Measurements from ENCODE around the gene TBL1XR1.

Gene TBL1XR1

DNA sequence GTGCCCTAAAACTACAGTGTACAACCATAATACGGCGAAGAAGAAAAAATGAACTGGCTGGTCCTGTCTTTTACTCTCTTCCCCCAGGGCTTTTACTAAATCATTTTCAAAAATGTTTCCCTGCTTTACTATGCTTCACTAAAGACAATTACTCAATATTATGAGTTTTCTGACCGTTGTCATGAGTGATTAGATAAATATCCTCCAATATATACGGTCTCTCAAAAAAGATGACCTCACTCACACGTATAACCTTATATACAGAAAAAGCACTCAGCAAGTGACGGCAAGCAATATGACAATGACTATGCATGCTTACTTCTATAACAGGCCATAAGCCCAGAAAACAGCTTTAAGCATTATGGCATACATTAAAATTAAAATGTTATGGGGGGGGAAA is 60.5 kb downstream of the TBL1XR1 start:
- TF ChIP-seq NFIC (IDR thresholded peaks at IDR 0.05) (no peak), TAF1 (IDR thresholded peaks at IDR 0.05; ENCODE audit: low read depth) (no peak), MAX (IDR thresholded peaks at IDR 0.05) (no peak), ZBTB7A (IDR thresholded peaks at IDR 0.05; ENCODE audit: low read depth) (no peak), TCF12 (IDR thresholded peaks at IDR 0.05; ENCODE audit: low read depth) (no peak), CEBPB (IDR thresholded peaks at IDR 0.05) (no peak), RAD21 (IDR thresholded peaks at IDR 0.05; ENCODE audit: low read depth) (no peak), FOXM1 (IDR thresholded peaks at IDR 0.05; ENCODE audit: borderline replicate concordance, low read depth) (no peak), EGR1 (IDR thresholded peaks at IDR 0.05) (no peak), USF1 (IDR thresholded peaks at IDR 0.05) (no peak), CREB1 (IDR thresholded peaks at IDR 0.05; ENCODE audit: low read depth) (no peak), TEAD4 (IDR thresholded peaks at IDR 0.05) (no peak), EP300 (IDR thresholded peaks at IDR 0.05; ENCODE audit: borderline replicate concordance) (no peak), YY1 (IDR thresholded peaks at IDR 0.05; ENCODE audit: low read depth) (no peak)
- TF ChIP-seq, protein P1, sequence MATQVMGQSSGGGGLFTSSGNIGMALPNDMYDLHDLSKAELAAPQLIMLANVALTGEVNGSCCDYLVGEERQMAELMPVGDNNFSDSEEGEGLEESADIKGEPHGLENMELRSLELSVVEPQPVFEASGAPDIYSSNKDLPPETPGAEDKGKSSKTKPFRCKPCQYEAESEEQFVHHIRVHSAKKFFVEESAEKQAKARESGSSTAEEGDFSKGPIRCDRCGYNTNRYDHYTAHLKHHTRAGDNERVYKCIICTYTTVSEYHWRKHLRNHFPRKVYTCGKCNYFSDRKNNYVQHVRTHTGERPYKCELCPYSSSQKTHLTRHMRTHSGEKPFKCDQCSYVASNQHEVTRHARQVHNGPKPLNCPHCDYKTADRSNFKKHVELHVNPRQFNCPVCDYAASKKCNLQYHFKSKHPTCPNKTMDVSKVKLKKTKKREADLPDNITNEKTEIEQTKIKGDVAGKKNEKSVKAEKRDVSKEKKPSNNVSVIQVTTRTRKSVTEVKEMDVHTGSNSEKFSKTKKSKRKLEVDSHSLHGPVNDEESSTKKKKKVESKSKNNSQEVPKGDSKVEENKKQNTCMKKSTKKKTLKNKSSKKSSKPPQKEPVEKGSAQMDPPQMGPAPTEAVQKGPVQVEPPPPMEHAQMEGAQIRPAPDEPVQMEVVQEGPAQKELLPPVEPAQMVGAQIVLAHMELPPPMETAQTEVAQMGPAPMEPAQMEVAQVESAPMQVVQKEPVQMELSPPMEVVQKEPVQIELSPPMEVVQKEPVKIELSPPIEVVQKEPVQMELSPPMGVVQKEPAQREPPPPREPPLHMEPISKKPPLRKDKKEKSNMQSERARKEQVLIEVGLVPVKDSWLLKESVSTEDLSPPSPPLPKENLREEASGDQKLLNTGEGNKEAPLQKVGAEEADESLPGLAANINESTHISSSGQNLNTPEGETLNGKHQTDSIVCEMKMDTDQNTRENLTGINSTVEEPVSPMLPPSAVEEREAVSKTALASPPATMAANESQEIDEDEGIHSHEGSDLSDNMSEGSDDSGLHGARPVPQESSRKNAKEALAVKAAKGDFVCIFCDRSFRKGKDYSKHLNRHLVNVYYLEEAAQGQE (IDR thresholded peaks at IDR 0.05; ENCODE audit: low read depth): no peak

GRCh38 chr3:177135841-177136492 is 61.3 kb downstream of the TBL1XR1 start:
- TF ChIP-seq ZBTB7A (IDR thresholded peaks at IDR 0.05; ENCODE audit: low read depth): no peak
- no peak for TF ChIP-seq FOXM1 (IDR thresholded peaks at IDR 0.05; ENCODE audit: borderline replicate concordance, low read depth)
- TF ChIP-seq CREB1 (IDR thresholded peaks at IDR 0.05; ENCODE audit: low read depth): no peak
- TF ChIP-seq MAX (IDR thresholded peaks at IDR 0.05): no peak
- TF ChIP-seq TAF1 (IDR thresholded peaks at IDR 0.05; ENCODE audit: low read depth): no peak
- TF ChIP-seq USF1 (IDR thresholded peaks at IDR 0.05): no peak
- TF ChIP-seq EP300 (IDR thresholded peaks at IDR 0.05; ENCODE audit: borderline replicate concordance): no peak
- TF ChIP-seq, protein P1 (IDR thresholded peaks at IDR 0.05; ENCODE audit: low read depth): no peak
- TF ChIP-seq NFIC (IDR thresholded peaks at IDR 0.05): no peak
- no peak for TF ChIP-seq EGR1 (IDR thresholded peaks at IDR 0.05)
- no peak for TF ChIP-seq TCF12 (IDR thresholded peaks at IDR 0.05; ENCODE audit: low read depth)
- TF ChIP-seq YY1 (IDR thresholded peaks at IDR 0.05; ENCODE audit: low read depth): no peak
- no peak for TF ChIP-seq CEBPB (IDR thresholded peaks at IDR 0.05)
- no peak for TF ChIP-seq RAD21 (IDR thresholded peaks at IDR 0.05; ENCODE audit: low read depth)
- no peak for TF ChIP-seq TEAD4 (IDR thresholded peaks at IDR 0.05)

DNA sequence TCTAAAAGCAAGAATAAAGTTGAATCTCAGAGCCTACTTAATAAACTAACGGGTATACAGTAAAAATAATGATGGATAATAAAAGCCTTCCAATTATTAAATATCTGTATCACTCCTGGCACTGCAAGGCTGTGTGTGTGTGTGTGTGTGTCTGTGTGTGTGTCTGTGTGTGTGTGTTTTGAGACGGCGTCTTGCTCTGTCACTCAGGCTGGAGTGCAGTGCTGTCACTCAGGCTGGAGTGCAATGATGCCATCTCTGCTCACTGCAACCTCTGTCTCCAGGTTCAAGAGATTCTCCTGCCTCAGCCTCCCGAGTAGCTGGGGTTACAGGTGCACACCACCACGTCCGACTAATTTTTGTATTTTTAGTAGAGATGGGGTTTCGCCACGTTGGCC is 62.5 kb downstream of the TBL1XR1 start:
- no peak for TF ChIP-seq USF1 (IDR thresholded peaks at IDR 0.05)
- no peak for TF ChIP-seq EGR1 (IDR thresholded peaks at IDR 0.05)
- TF ChIP-seq ZBTB7A (IDR thresholded peaks at IDR 0.05; ENCODE audit: low read depth): no peak
- TF ChIP-seq TAF1 (IDR thresholded peaks at IDR 0.05; ENCODE audit: low read depth): no peak
- TF ChIP-seq YY1 (IDR thresholded peaks at IDR 0.05; ENCODE audit: low read depth): no peak
- TF ChIP-seq CEBPB (IDR thresholded peaks at IDR 0.05): no peak
- TF ChIP-seq, protein P1 (IDR thresholded peaks at IDR 0.05; ENCODE audit: low read depth): no peak
- TF ChIP-seq RAD21 (IDR thresholded peaks at IDR 0.05; ENCODE audit: low read depth): no peak
- no peak for TF ChIP-seq MAX (IDR thresholded peaks at IDR 0.05)
- no peak for TF ChIP-seq EP300 (IDR thresholded peaks at IDR 0.05; ENCODE audit: borderline replicate concordance)

Measured in Ishikawa (cell line).